Activated naive CD8-positive, alpha-beta T cell treated with anti-CD3 and anti-CD28 coated beads, Interleukin-2, amount 10 ng/mL, durations not matched to agents 7 days and 5 days (primary cell): Measurements from ENCODE around the gene HLA-DOA. TPM values are rescaled to one million over a fixed set of nuclear protein-coding genes. Genes with fewer than 3 reads are reported as not detected.
A peak's percentile ranks its signal among the peaks of the same experiment; 100 is the strongest.

ENCODE experiments used
- ATAC-seq: fragments of 150-1000 bp; cut with Tn5 transposase; one replicate; pipeline ENCODE4 v1.10.0; 2021; ENCODE audit warnings: low read depth, moderate library complexity
- POLR2A ChIA-PET: fragments of 350-600 bp; sonication (Branson Sonifier 250); formaldehyde crosslinking; loops from one replicate; lab custom pipeline; 2021; ENCODE audit warnings: antibody characterized with exemption; lab: Charles Lee
- DNase-seq: peaks from one replicate; pipeline ENCODE4 v3.0.0; 2021
- H3K27ac Mint-ChIP-seq: one replicate; pipeline ENCODE4 v1.8.0; 2022; ENCODE audit warnings: mild to moderate bottlenecking, mixed read lengths
- H3K27me3 Mint-ChIP-seq: one replicate; pipeline ENCODE4 v1.8.0; 2022; ENCODE audit warnings: mild to moderate bottlenecking, moderate library complexity, mixed read lengths
- H3K36me3 Mint-ChIP-seq: one replicate; pipeline ENCODE4 v1.8.0; 2021; ENCODE audit warnings: mild to moderate bottlenecking, mixed read lengths
- H3K4me1 Mint-ChIP-seq: one replicate; pipeline ENCODE4 v1.8.0; 2021; ENCODE audit warnings: mixed read lengths
- H3K4me3 Mint-ChIP-seq: one replicate; pipeline ENCODE4 v1.8.0; 2022; ENCODE audit warnings: mild to moderate bottlenecking, moderate library complexity, mixed read lengths
- H3K9me3 Mint-ChIP-seq: one replicate; pipeline ENCODE4 v1.8.0; 2021; ENCODE audit warnings: mixed read lengths
- total RNA-seq, 2 experiments: library from RNA; stranded (reverse); gene quantifications; one replicate each; pipeline ENCODE4 v1.2.3, GENCODE V29; 2021

Gene HLA-DOA
- total RNA-seq, 2 experiments from 2014 or later = 7.5 to 8.3 TPM

DNA sequence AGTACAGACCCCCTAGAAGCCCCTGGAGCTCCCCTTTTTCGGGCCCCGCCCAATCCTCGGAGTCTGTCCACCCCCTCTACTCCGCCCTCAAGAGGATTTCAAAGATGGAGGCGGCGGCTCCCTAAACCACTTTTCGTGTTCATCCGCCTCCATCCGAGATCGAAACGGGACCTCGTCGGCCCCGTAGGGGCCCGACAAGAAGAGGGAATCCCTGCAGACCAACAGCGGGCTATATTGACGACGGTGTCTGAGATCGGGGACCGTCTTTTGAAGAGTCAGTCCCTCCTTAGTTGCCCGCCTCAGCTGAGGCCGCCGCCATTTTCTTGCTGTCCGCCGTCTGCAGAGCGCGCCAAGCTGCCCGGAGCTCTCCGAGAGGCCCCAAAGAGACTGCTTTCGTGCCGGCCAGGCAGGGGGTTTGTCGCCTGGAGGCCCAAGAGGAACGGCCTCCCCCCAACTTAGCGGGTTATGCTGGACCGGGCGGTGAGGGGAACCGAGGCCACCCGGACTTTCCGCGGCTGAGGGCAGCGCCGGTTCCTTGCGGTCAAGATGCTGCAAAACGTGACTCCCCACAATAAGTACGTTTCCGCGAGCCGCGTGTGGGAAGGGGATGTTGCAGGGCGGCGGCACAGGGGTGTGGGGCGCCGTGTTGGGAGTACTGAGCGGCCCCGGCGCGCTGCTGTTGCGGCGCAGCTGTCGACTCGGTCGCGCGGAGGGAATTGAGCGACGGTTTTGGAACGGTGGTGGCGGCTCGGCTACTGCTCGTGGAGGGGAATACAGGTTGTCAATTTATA lies 36.8 kb downstream of the HLA-DOA start:
- no peak for ATAC-seq
- no peaks in the 10 kb centered on the region for H3K27me3 Mint-ChIP-seq
- POLR2A ChIA-PET = interaction anchor here (0.7 to 12.7 kb wide), 50 partner anchors 8 to 1264 kb away, joined by 3 to 323 read pairs (median 6); partner anchors contain the start of genes ATF6B, B3GALT4, CUTA and DXO
- no peak for DNase-seq
- no peaks in the 10 kb centered on the region for H3K9me3 Mint-ChIP-seq
- H3K4me3 Mint-ChIP-seq = peak overlapping the region; percentile 89
- H3K27ac Mint-ChIP-seq = peak overlapping the region; percentile 94
- peaks cover 30% of the 10 kb centered on the region for H3K4me1 Mint-ChIP-seq
- H3K36me3 Mint-ChIP-seq = peaks cover 65% of the 10 kb centered on the region

DNA sequence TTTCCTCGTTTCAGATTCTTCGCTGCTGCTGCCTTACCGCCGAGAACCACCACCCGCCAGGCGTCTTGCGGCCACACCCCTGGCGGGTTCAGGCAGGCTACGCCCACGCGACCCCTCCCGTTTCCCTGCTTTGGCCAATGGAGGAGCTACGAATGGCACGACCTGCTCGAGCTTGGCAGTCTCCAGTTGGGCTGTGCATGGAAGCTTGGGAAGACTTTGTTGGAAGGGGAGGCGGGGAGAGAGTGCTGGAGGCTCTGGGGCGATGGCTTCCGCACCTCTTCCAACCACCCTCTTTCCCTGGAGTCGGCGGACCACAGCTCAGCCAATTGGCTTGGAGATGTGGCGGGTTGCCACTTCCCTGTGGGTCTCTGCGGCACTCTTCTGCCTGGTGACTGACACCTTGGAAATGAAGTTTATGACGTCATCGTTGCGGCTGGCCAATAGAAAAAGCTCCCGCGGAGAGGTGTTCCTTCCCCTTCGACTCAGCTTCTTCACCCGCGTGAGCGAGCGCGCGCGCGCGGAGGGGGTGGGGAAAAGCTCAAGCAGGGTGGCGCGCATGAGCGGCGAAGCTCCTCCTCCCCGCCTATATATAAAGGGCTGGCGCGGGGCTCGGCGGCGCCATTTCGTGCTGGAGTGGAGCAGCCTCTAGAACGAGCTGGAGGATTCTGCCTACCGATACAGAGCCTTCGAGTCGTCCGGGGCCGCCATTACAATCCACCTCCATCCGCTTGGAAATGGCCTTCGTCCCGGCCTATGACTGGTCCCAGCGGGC lies 37.6 kb downstream of the HLA-DOA start:
- peaks cover 30% of the 10 kb centered on the region for H3K4me1 Mint-ChIP-seq
- H3K36me3 Mint-ChIP-seq = peaks cover 59% of the 10 kb centered on the region
- H3K9me3 Mint-ChIP-seq = no peaks in the 10 kb centered on the region
- ATAC-seq (peak; percentile 49), DNase-seq (peak; percentile 99)
- H3K27ac Mint-ChIP-seq = peak overlapping the region; percentile 94
- peak overlapping the region; percentile 89 for H3K4me3 Mint-ChIP-seq
- no peaks in the 10 kb centered on the region for H3K27me3 Mint-ChIP-seq
- POLR2A ChIA-PET = interaction anchor here (0.6 to 12.7 kb wide), 60 partner anchors 9 to 1265 kb away, joined by 3 to 323 read pairs (median 5); partner anchors contain the start of genes ATF6B, B3GALT4, CUTA and DXO

DNA sequence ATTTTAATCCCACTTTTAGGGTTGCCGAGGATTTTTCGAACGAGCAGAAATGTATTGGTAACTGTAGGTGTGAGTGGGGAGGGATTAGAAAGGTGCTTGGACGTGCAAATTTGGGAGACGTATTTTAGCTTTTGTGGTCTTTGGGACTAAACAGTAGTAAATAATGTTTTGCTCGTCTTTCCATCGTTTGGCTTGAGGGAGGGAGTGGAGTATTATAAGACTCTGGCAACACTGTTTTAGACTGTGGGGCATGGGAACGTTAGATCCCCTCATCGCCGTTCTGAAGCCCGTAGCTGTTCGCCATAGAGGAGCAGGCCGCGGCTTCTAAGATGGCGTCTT lies 38.2 kb downstream of the HLA-DOA start:
- Mint-ChIP-seq H3K4me1 (peaks cover 28% of the 10 kb centered on the region), H3K9me3 (no peaks in the 10 kb centered on the region), H3K27me3 (no peaks in the 10 kb centered on the region), H3K36me3 (peaks cover 54% of the 10 kb centered on the region), H3K4me3 (peak overlapping the region; percentile 89), H3K27ac (peak overlapping the region; percentile 94)
- ATAC-seq (no peak), DNase-seq (no peak)
- POLR2A ChIA-PET = interaction anchor here (0.6 to 12.7 kb wide), 42 partner anchors 9 to 1266 kb away, joined by 3 to 323 read pairs (median 7); partner anchors contain the start of genes ATF6B, B3GALT4, CUTA and FKBPL

DNA sequence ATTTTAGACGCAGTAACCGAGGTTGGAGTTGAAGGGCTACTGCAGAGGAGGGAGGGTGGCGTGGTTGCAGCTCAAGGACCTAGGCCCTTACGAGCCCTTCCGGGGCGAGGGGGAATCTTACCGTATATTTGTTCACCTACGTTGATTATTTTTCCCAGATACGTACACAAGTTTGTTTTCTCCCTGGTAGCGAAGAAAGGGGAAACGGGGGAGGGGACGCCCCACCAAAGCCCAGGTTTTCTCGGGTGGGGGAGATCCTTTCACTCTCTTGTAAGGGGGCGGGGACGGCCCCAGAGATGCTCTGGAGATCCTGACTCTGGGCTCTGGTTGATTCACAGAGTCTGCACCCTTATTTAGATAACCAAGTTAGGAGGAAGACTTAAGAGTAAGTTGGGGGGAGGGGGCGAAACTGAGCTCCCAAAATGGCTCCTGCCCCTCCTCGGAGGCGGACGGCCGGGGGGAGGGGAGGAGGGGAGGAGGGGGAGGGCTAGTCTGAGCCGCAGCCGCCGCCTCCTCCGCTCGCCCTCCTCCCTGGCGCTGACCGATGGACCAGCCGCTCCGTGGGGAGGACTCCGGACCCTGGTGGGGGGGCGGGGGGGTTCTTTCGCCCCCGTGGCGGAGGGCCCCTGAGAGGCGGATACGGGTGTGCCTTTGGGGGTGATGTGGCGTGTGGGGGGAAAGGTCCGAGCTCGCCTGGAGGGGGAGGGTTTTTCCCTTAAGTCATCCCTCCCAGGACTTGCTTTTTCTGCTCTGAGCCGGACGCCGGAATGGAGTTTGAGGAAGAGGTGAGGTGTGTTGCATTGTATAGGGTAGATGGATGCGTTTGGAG lies 38.8 kb downstream of the HLA-DOA start:
- no peaks in the 10 kb centered on the region for H3K27me3 Mint-ChIP-seq
- H3K4me1 Mint-ChIP-seq = peaks cover 27% of the 10 kb centered on the region
- H3K36me3 Mint-ChIP-seq = peaks cover 48% of the 10 kb centered on the region
- peak overlapping the region; percentile 89 for H3K4me3 Mint-ChIP-seq
- ATAC-seq = peak; percentile 0
- POLR2A ChIA-PET = interaction anchor here (0.6 to 12.7 kb wide), 22 partner anchors 10 to 841 kb away, joined by 3 to 323 read pairs (median 16); partner anchors contain the start of genes ATF6B, FKBPL, GPSM3 and HLA-DMA
- peak overlapping the region; percentile 94 for H3K27ac Mint-ChIP-seq
- H3K9me3 Mint-ChIP-seq = no peaks in the 10 kb centered on the region
- DNase-seq = peak; percentile 80

DNA sequence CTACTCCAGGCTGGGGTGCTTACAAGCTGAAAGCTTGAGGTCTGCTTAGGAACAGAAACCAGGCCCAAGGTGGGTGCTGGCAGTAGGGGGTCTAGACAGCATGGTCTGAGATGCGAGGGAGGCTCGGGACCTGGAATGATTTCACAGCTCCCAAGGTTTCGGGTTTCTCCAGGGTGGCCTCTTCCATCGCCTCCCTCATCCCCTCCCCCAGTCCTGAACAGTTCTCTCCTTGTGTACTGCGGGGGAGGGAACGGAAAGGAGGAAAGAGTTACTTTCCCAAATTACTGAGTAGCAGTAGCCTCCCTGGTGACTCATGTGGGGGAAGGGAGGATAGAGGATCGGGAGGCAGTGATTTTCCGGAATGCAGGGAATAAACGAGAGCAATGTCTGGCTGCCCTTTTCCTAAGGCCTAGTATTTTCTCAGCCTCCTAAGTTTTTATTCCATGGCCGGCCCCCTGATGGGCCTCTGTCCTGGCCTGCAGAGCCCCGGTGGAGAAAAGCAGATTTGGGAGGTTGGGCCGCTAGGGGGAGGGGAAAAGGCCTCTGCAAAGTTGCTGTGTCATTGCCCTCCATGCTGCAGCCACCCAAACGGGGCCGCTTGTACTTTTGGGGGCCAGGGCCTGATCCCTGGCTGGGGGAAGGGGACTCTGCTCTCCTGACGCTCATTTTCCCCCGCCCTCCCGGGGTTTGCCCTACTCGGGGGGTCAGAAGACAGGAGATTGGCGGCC lies 39.5 kb downstream of the HLA-DOA start:
- peak overlapping the region; percentile 89 for H3K4me3 Mint-ChIP-seq
- H3K36me3 Mint-ChIP-seq = peaks cover 45% of the 10 kb centered on the region
- peaks cover 27% of the 10 kb centered on the region for H3K4me1 Mint-ChIP-seq
- H3K9me3 Mint-ChIP-seq = no peaks in the 10 kb centered on the region
- peak overlapping the region; percentile 84 for H3K27ac Mint-ChIP-seq
- POLR2A ChIA-PET = interaction anchor here (1.0 to 12.7 kb wide), 15 partner anchors 11 to 841 kb away, joined by 3 to 323 read pairs (median 27); partner anchors contain the start of genes ATF6B, FKBPL, GPSM3 and HLA-DMA
- DNase-seq (peak; percentile 81), ATAC-seq (peak; percentile 0)
- H3K27me3 Mint-ChIP-seq = no peaks in the 10 kb centered on the region

DNA sequence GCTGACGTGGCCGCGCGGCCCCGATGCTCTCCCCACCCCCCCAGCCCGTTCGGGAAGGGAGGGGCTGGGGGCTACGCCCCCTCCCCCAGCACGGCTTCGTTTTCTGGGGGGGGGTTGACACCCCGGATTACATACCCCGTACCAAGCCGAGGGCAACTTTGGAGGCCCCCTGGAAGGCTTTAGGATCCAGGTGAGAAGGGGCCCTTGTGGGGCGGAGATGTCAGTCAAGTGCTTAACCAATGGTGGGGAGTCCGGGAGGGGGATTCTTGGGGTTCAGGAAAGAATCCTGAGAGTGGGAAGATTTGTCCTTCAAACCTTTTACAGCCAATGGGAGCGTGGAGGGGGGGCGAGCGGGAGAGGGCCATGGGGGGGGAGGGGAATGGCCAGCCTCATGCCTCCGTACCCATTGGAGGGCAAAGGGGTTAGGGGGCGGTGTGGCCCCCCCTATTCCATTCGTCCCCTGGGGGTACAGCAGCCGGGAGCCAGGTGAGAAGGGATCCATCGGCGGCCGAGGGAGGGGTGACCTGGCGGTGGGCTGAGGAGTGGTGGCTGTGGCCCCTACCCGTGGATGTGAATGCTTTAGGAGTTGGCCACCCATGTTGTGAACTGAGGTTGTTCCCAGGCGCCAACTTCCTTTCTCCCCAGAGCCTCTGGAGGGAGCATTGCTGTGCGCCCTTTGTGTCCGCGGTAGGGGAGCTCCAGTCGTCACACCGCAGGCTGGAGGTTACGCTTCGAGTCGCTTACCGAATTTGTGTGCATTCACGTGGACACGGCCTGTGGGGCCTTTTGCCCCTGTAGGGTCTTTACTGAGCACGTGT lies 40.3 kb downstream of the HLA-DOA start:
- DNase-seq = peak; percentile 74
- H3K4me1 Mint-ChIP-seq = peaks cover 30% of the 10 kb centered on the region
- H3K36me3 Mint-ChIP-seq = peaks cover 40% of the 10 kb centered on the region
- no peaks in the 10 kb centered on the region for H3K9me3 Mint-ChIP-seq
- peak overlapping the region; percentile 89 for H3K4me3 Mint-ChIP-seq
- POLR2A ChIA-PET = interaction anchor here (1.0 to 12.7 kb wide), 11 partner anchors 12 to 773 kb away, joined by 3 to 323 read pairs (median 34); partner anchors contain the start of genes B3GALT4, HLA-DMA, HLA-DMB and PSMB8
- no peaks in the 10 kb centered on the region for H3K27me3 Mint-ChIP-seq
- peak overlapping the region; percentile 84 for H3K27ac Mint-ChIP-seq
- ATAC-seq = no peak

DNA sequence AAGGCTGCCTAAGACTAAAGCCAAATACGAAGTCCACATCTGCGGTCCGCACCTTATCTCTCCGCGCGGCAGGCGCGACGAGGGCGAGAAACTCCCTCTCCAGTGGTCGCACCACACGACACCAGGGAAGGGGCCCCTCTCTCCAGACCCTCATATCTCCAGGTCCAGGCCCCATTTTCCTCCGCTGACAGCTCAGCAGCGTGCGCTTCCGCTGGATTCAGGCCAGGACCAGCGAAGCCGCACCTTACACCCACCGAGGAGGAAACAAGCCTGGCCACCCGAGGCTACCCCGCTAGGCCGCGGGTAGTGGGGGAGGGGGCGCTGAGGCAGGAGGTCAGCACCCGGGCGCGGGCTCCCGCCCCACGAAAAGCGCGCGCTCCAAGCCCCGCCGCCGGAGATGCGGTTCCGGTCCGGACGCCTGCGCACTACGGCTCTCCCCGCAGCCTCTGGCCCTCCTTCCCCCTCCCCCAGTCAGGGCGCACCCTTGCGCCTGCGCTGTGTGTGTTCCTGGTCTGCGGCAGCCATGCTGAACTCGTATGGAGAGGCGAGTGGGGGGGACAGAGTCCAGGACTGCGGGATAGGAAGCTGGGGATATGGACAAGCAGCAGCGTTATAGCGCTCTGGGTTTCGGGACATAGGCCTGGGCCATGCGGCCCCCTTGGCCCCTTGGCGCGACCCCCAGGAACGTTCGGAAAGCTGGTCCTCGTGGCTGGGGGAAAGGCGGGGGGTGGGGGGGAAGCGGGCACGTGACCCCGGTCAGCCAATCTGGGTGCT lies 41.1 kb downstream of the HLA-DOA start, which contains the start of gene BRD2:
TSS of gene BRD2 (plus strand) at position 502 of the 774 bp plus-strand sequence. CDS start 4,305 bp downstream, outside the sequence.
- POLR2A ChIA-PET = interaction anchor here (1.0 to 12.7 kb wide), 12 partner anchors 9 to 309 kb away, joined by 3 to 323 read pairs (median 23); partner anchors contain the start of genes B3GALT4, HLA-DMA, HLA-DMB and PSMB8
- DNase-seq (peak; percentile 97), ATAC-seq (peak; percentile 53)
- Mint-ChIP-seq H3K27ac (peak within 1 kb of the TSS; percentile 84), H3K36me3 (peaks cover 32% of the 10 kb centered on the region), H3K9me3 (no peaks in the 10 kb centered on the region), H3K4me3 (peak within 1 kb of the TSS; percentile 89), H3K27me3 (no peaks in the 10 kb centered on the region), H3K4me1 (peaks cover 35% of the 10 kb centered on the region)

DNA sequence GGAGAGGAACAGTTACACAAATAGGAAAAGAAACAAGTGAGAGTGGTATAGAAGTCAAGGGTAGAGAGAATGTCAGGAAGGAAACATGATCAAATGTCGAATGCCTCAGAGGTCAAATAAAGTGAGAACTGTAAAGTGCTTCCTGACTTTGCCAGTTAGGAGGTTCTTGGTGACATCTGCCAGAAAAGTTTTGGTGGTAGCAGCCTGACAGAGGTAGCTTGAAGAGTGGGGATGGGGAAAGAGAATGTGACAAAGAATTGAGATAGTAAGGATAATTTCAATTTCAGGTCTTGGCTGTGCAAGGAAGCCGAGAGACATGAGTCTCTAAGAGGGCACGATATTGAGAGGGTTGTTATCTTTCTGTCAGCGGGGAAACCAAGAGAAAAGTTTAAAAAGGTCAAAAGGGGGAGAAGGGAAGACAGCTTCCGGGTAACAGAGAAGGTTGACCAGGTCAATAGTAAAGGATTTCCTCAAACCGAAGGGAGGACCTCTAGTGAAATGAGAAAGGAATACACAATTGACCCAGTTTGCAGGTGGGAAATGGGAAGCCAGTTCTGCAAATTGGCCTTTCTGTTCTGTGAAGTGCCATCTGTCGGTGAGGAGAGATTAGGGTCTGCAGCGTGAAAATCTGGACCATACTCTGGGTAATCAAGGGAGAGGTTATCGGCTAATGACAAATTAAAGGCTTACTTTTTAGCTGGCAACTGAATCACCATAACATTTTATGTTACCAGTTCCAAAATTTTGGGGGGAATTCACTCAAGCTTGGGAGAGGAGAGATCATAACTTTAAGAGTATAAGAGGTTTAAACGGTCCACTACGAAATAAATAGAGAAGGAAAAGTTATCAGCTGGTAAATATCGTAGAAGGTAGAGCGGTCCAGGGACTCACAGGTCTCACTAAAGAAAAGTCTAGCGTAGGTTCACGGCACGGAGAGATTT lies 42.0 kb downstream of the HLA-DOA start:
- POLR2A ChIA-PET = interaction anchor here (1.1 to 12.7 kb wide), 11 partner anchors 10 to 125 kb away, joined by 3 to 323 read pairs (median 34); partner anchors contain the start of genes HLA-DMA, HLA-DMB, PSMB8 and PSMB9
- peak overlapping the region; percentile 89 for H3K4me3 Mint-ChIP-seq
- peak overlapping the region; percentile 84 for H3K27ac Mint-ChIP-seq
- DNase-seq (no peak), ATAC-seq (no peak)
- H3K9me3 Mint-ChIP-seq = no peaks in the 10 kb centered on the region
- H3K4me1 Mint-ChIP-seq = peaks cover 39% of the 10 kb centered on the region
- no peaks in the 10 kb centered on the region for H3K27me3 Mint-ChIP-seq
- peaks cover 25% of the 10 kb centered on the region for H3K36me3 Mint-ChIP-seq

DNA sequence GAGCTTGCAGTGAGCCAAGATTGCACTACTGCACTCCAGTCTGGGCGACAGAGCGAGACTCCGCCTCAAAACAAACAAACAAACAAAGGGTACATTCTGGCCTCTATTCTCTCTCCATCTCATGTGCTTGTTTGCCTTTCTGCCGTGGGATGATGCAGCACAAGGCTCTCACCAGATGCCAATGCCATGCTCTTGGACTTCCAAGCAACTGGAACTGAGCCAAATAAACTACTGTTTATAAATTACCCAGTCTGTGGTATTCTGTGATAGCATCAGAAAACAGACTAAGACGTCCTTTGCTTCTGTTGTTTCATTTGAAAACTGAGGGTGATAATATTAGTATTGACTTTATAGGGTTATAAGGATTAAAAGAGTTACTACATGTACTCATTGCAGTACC lies 44.6 kb downstream of the HLA-DOA start:
- no peak overlapping the region for H3K4me3 Mint-ChIP-seq
- H3K27me3 Mint-ChIP-seq = no peaks in the 10 kb centered on the region
- H3K27ac Mint-ChIP-seq = no peak overlapping the region
- ATAC-seq = no peak
- no peaks in the 10 kb centered on the region for H3K9me3 Mint-ChIP-seq
- H3K36me3 Mint-ChIP-seq = peaks cover 23% of the 10 kb centered on the region
- no peak for DNase-seq
- POLR2A ChIA-PET = interaction anchor here (1.7 to 10.2 kb wide), 3 partner anchors 8 to 10 kb away, joined by 5 to 261 read pairs (median 47); partner anchors contain the start of gene HLA-DMA
- H3K4me1 Mint-ChIP-seq = peaks cover 52% of the 10 kb centered on the region

DNA sequence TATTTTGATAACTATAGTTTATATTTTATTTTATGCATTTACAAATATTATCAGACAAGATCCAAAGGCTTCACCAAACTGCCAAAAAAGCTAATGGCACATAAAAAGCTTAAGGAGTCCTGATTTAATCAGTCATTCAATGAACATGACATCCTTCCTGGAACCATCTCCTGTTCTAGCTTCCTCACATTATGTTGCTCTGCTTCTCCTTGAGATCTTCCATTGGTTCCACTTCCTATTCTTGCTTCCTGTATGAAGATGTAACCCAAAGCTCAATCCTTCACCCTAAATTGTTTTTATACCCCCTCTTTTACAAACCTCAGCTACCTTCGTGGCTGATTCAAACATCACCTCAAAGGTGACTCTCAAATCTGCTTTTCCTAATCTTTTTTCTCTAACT lies 45.5 kb downstream of the HLA-DOA start:
- Mint-ChIP-seq H3K4me3 (peak overlapping the region; percentile 3), H3K4me1 (peaks cover 52% of the 10 kb centered on the region), H3K9me3 (no peaks in the 10 kb centered on the region), H3K36me3 (peaks cover 25% of the 10 kb centered on the region), H3K27ac (no peak overlapping the region), H3K27me3 (no peaks in the 10 kb centered on the region)
- no peak for ATAC-seq
- no peak for DNase-seq
- POLR2A ChIA-PET = interaction anchor here (4.4 kb wide), 1 partner anchor 9 kb away, joined by 47 read pairs; no protein-coding TSS in a partner anchor
